MM.1S (cell line): ENCODE measurements around the gene RPS6KA3.

Experiments used
- CTCF ChIP-seq: fragments of 300-600 bp; sonication (generic); IDR thresholded peaks from 2 replicates; pipeline ENCODE4 v1.5.1; 2016; ENCODE audit warnings: antibody characterized with exemption, low read length, mixed read lengths
- EZH2 ChIP-seq: fragments of 300-600 bp; sonication (generic); optimal IDR thresholded peaks from 2 replicates; pipeline ENCODE3; 2017; ENCODE audit warnings: low read depth, mild to moderate bottlenecking, antibody characterized with exemption, low read length, mixed read lengths
- EZH2phosphoT487 ChIP-seq: fragments of 300-600 bp; sonication (generic); IDR thresholded peaks from 2 replicates; pipeline ENCODE4 v1.6.1; 2018; ENCODE audit warnings: antibody characterized with exemption, low read length

GRCh38 chrX:20116577-20117240 is 150.0 kb downstream of the RPS6KA3 start, which contains the start of gene MAP7D2:
- TF ChIP-seq CTCF: no peak
- no peak for TF ChIP-seq EZH2phosphoT487
- TF ChIP-seq EZH2: no peak
